ENCODE results near the gene SLC13A1.

Gene SLC13A1

GRCh38 chr7:123184271-123184670 is 15.5 kb downstream of the SLC13A1 start:
- POLR2A ChIA-PET: no interaction called here
- Histone ChIP-seq H3K36me3 (ENCODE audit: control insufficient read depth in 2 of 2, insufficient read depth in 1 of 2, low read length in 2 of 2) (no peaks in the 10 kb centered on the region), H3K27ac (ENCODE audit: extremely low read depth, low read depth, low read length) (no peak overlapping the region), H3K9me3 (ENCODE audit: control insufficient read depth, insufficient read depth, low read depth, low read length) (no peaks in the 10 kb centered on the region), H3K4me3 (ENCODE audit: low read depth, low read length) (no peak overlapping the region), H3K4me1 (ENCODE audit: control insufficient read depth, insufficient read depth, low read length) (no peaks in the 10 kb centered on the region)
- CTCF ChIA-PET: interaction anchor here (1.3 kb wide), 1 partner anchor 183 kb away, joined by 4 read pairs; no protein-coding TSS in a partner anchor
- TF ChIP-seq ZNF785 (tag by site-specific recombination; IDR thresholded peaks at IDR 0.05) (no peak), PRDM2 (tag by site-specific recombination; IDR thresholded peaks at IDR 0.05; ENCODE audit: borderline replicate concordance) (no peak), ZNF558 (tag by site-specific recombination; IDR thresholded peaks at IDR 0.05) (no peak), ZNF335 (tag by site-specific recombination; conservative IDR thresholded peaks at IDR 0.05) (no peak), ZNF670 (tag by site-specific recombination; IDR thresholded peaks at IDR 0.05; ENCODE audit: low read depth) (no peak), ZNF248 (tag by site-specific recombination; IDR thresholded peaks at IDR 0.05) (no peak), ZFP41 (tag by site-specific recombination; IDR thresholded peaks at IDR 0.05; ENCODE audit: borderline replicate concordance) (no peak), ZNF416 (tag by site-specific recombination; IDR thresholded peaks at IDR 0.05) (no peak), ZBTB44 (tag by site-specific recombination; IDR thresholded peaks at IDR 0.05) (no peak)

- POLR2A ChIA-PET: no interaction called here
- H3K4me3 ChIP-seq (ENCODE audit: low read depth, low read length): no peak overlapping the region
- H3K4me1 ChIP-seq (ENCODE audit: control insufficient read depth, insufficient read depth, low read length): no peaks in the 10 kb centered on the region
- no peaks in the 10 kb centered on the region for H3K36me3 ChIP-seq (ENCODE audit: control insufficient read depth in 2 of 2, insufficient read depth in 1 of 2, low read length in 2 of 2)
- no peak overlapping the region for H3K27ac ChIP-seq (ENCODE audit: extremely low read depth, low read depth, low read length)
- H3K9me3 ChIP-seq (ENCODE audit: control insufficient read depth, insufficient read depth, low read depth, low read length): no peaks in the 10 kb centered on the region
- TF ChIP-seq ZNF114 (tag by site-specific recombination; IDR thresholded peaks at IDR 0.05): no peak
- no peak for TF ChIP-seq ZNF670 (tag by site-specific recombination; IDR thresholded peaks at IDR 0.05; ENCODE audit: low read depth)
- TF ChIP-seq ZNF433 (tag by site-specific recombination; IDR thresholded peaks at IDR 0.05; ENCODE audit: low read depth): no peak
- TF ChIP-seq ZNF707 (tag by site-specific recombination; IDR thresholded peaks at IDR 0.05): no peak
- no peak for TF ChIP-seq ZBTB6 (tag by site-specific recombination; IDR thresholded peaks at IDR 0.05)
- CTCF ChIA-PET: interaction anchor here (1.3 kb wide), 1 partner anchor 184 kb away, joined by 4 read pairs; no protein-coding TSS in a partner anchor
Measured at GRCh38 chr7:123183431-123183830, 16.3 kb downstream of the SLC13A1 start.

GRCh38 chr7:123177442-123177841 is 22.3 kb downstream of the SLC13A1 start:
- no peak for TF ChIP-seq ZNF48 (tag by site-specific recombination; IDR thresholded peaks at IDR 0.05)
- TF ChIP-seq ZNF280D (tag by site-specific recombination; IDR thresholded peaks at IDR 0.05): no peak
- no peak for TF ChIP-seq TRIM28 (IDR thresholded peaks at IDR 0.05; ENCODE audit: borderline replicate concordance, low read length)
- POLR2A ChIA-PET: no interaction called here
- H3K4me3 ChIP-seq (ENCODE audit: low read depth, low read length): no peak overlapping the region
- H3K27ac ChIP-seq (ENCODE audit: extremely low read depth, low read depth, low read length): no peak overlapping the region
- H3K36me3 ChIP-seq (ENCODE audit: control insufficient read depth in 2 of 2, insufficient read depth in 1 of 2, low read length in 2 of 2): no peaks in the 10 kb centered on the region
- CTCF ChIA-PET: no interaction called here
- no peaks in the 10 kb centered on the region for H3K9me3 ChIP-seq (ENCODE audit: control insufficient read depth, insufficient read depth, low read depth, low read length)
- H3K4me1 ChIP-seq (ENCODE audit: control insufficient read depth, insufficient read depth, low read length): no peaks in the 10 kb centered on the region
